ENCODE measurements around the gene SLC22A23.
"Not testable (repeated sequence)": the region's sequence is repeated elsewhere in the genome, so short reads cannot be mapped to it uniquely, and the experiment has no call there.

SLC22A23 gene

DNA sequence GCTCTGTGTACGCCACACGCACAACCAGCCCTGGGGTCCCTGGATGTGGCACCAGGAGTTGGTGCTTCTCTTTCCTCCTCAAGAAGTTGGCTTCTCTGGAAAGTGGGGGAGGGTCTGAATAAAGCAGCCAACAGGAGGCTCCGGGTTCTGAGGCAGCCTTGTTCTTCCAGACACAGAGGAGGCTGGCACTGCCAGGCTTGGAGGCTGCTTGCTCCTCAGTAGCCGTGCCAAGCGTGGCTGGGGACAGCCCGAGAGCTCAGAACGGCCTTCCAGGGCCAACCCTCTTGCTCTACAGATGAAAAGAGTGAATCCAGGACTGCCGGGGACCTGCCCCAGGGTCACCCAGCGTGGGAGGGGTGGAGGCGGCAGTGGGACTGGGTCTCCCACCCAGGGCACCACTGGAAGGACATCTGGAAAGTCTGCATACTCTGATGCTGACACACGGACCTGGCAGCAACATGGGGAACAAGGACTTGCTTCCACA is 70.4 kb downstream of the SLC22A23 start:
- TF ChIP-seq ZNF274 (IDR thresholded peaks at IDR 0.05; ENCODE audit: low read depth, low read length) (no peak), YY1 (IDR thresholded peaks at IDR 0.05; ENCODE audit: insufficient read depth, insufficient read length) (no peak), SUZ12 (IDR thresholded peaks at IDR 0.05; ENCODE audit: extremely low read depth, insufficient read depth, insufficient read length) (no peak)
- Histone ChIP-seq H3K9me3 (ENCODE audit: insufficient read depth, low read length) (no peaks in the 10 kb centered on the region; the same call in 1 of the 2 replicates), H3K36me3 (ENCODE audit: insufficient read depth, insufficient read length, low read length) (no peaks in the 10 kb centered on the region), H3K27me3 (ENCODE audit: insufficient read depth, insufficient read length) (no peaks in the 10 kb centered on the region), H3K4me1 (ENCODE audit: insufficient read depth, insufficient read length) (peaks cover 7% of the 10 kb centered on the region), H3K4me3 (ENCODE audit: insufficient read length, low read depth) (no peak overlapping the region), H3K9ac (ENCODE audit: insufficient read length, low read depth) (no peak overlapping the region)
- no peak for DNase-seq (ENCODE audit: low read depth, low spot score)

DNA sequence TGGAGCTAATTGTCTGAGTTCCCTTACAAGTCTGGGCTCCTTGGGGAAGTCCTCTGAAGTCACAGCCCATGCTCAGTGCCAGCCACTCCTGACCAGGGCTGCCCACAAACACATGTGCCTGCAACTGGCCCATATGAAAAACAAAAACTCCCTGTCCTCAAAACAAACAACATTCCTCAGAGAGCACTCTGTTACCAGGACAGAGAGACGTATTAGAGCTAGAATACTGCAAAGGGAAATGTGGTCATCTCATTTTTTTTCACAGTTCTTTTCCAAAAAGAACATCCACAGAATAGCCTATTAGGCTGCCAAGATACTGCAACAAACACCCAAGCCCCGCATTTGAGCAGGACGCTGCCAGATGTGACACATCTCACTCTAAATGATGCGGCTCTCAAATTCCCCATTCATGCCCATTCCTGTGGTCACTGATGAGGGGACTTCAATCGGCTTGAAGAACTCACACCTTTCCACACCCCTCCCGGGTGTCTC is 71.1 kb downstream of the SLC22A23 start:
- Histone ChIP-seq H3K4me1 (ENCODE audit: insufficient read depth, insufficient read length) (peaks cover 7% of the 10 kb centered on the region), H3K27me3 (ENCODE audit: insufficient read depth, insufficient read length) (no peaks in the 10 kb centered on the region), H3K4me3 (ENCODE audit: insufficient read length, low read depth) (no peak overlapping the region), H3K9ac (ENCODE audit: insufficient read length, low read depth) (no peak overlapping the region), H3K9me3 (ENCODE audit: insufficient read depth, low read length) (no peaks in the 10 kb centered on the region; the same call in 1 of the 2 replicates), H3K36me3 (ENCODE audit: insufficient read depth, insufficient read length, low read length) (no peaks in the 10 kb centered on the region)
- TF ChIP-seq ZNF274 (IDR thresholded peaks at IDR 0.05; ENCODE audit: low read depth, low read length) = no peak
- TF ChIP-seq YY1 (IDR thresholded peaks at IDR 0.05; ENCODE audit: insufficient read depth, insufficient read length) = no peak
- no peak for TF ChIP-seq SUZ12 (IDR thresholded peaks at IDR 0.05; ENCODE audit: extremely low read depth, insufficient read depth, insufficient read length)
- no peak for DNase-seq (ENCODE audit: low read depth, low spot score)

DNA sequence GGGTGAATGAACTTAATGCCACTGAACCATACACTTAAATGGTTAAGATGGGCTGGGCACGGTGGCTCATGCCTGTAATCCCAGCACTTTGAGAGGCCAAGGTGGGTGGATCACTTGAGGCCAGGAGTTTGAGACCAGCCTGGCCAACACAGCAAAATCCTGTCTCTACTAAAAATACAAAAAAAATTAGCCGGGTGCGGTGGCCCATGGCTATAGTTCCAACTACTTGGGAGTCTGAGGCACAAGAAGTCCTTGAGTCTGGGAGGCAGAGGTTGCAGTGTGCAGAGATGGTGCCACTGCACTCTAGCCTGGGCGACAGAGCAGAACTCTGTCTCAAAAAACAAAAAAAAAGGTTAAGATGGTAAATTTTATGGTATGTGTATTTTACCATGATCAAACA is 71.7 kb downstream of the SLC22A23 start:
- not testable (repeated sequence) for H3K9me3 ChIP-seq (ENCODE audit: insufficient read depth, low read length); H3K4me3 ChIP-seq (ENCODE audit: insufficient read length, low read depth); H3K27me3 ChIP-seq (ENCODE audit: insufficient read depth, insufficient read length); H3K4me1 ChIP-seq (ENCODE audit: insufficient read depth, insufficient read length); H3K36me3 ChIP-seq (ENCODE audit: insufficient read depth, insufficient read length, low read length); H3K9ac ChIP-seq (ENCODE audit: insufficient read length, low read depth); DNase-seq (ENCODE audit: low read depth, low spot score)

DNA sequence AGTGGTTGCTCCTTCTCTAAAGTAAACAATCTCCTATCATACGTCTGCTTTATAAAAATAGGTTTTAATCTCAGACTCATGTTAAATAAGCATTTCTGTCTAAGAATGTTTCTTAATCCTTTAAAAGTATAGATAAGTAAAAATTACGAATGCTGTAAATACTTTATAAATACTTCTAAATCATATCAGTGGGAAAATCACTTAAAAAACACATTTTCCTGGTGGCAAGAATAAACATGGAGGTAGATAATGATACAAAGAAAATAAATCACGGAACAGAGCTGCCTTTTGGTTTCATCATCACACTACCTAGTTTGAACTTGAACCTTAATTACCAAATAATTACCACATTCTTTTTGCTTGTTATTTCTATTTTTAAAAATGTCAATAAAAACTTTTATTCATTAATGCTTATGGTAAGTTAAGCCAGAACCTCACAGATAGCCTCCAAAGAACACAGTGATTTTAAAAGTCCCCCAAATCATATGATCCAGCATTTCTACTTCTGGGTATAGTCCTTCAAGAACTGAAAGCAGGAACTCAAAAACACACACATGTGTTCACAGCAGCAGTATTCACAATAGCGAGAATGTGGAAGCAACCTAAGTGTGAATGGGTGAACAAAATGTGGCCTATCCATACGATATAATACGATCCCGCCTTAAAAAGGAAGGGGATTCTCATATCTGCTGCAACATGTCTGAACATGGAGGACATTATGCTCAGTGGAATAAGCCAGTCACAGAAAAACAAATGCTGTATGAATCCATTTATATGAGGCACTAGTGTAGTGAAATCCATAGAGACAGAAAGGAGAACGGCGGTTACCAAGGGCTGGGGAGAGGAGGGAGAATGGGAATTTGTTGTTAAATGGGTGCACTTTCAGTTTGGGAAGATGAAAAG is 72.4 kb downstream of the SLC22A23 start:
- H3K36me3 ChIP-seq (ENCODE audit: insufficient read depth, insufficient read length, low read length) = no peaks in the 10 kb centered on the region
- TF ChIP-seq YY1 (IDR thresholded peaks at IDR 0.05; ENCODE audit: insufficient read depth, insufficient read length) (no peak), SUZ12 (IDR thresholded peaks at IDR 0.05; ENCODE audit: extremely low read depth, insufficient read depth, insufficient read length) (no peak), ZNF274 (IDR thresholded peaks at IDR 0.05; ENCODE audit: low read depth, low read length) (no peak)
- no peaks in the 10 kb centered on the region; the same call in 1 of the 2 replicates for H3K9me3 ChIP-seq (ENCODE audit: insufficient read depth, low read length)
- H3K9ac ChIP-seq (ENCODE audit: insufficient read length, low read depth) = no peak overlapping the region
- peaks cover 7% of the 10 kb centered on the region for H3K4me1 ChIP-seq (ENCODE audit: insufficient read depth, insufficient read length)
- H3K27me3 ChIP-seq (ENCODE audit: insufficient read depth, insufficient read length) = no peaks in the 10 kb centered on the region
- no peak overlapping the region for H3K4me3 ChIP-seq (ENCODE audit: insufficient read length, low read depth)
- DNase-seq (ENCODE audit: low read depth, low spot score) = no peak

DNA sequence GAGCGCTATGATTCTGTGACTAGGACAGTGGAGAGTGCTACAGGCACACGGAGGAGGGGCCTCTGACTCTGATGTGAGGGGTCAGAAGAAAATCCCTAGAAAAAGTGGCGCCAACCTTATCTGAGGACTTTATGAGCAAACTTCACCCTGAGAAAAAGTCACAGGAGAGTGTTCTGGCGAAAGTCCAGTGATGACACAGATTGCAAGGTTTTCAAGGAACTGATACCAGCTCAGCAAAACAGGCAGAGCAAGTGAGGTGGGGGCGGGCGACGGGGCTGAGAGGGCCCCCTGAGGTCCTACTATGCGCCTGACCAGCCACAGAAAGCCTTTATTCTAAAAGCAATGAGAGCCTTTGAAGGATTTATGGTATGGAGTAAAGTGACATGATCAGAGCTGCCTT is 73.3 kb downstream of the SLC22A23 start:
- Histone ChIP-seq H3K9ac (ENCODE audit: insufficient read length, low read depth) (no peak overlapping the region), H3K36me3 (ENCODE audit: insufficient read depth, insufficient read length, low read length) (no peaks in the 10 kb centered on the region)
- DNase-seq (ENCODE audit: low read depth, low spot score) = no peak

DNA sequence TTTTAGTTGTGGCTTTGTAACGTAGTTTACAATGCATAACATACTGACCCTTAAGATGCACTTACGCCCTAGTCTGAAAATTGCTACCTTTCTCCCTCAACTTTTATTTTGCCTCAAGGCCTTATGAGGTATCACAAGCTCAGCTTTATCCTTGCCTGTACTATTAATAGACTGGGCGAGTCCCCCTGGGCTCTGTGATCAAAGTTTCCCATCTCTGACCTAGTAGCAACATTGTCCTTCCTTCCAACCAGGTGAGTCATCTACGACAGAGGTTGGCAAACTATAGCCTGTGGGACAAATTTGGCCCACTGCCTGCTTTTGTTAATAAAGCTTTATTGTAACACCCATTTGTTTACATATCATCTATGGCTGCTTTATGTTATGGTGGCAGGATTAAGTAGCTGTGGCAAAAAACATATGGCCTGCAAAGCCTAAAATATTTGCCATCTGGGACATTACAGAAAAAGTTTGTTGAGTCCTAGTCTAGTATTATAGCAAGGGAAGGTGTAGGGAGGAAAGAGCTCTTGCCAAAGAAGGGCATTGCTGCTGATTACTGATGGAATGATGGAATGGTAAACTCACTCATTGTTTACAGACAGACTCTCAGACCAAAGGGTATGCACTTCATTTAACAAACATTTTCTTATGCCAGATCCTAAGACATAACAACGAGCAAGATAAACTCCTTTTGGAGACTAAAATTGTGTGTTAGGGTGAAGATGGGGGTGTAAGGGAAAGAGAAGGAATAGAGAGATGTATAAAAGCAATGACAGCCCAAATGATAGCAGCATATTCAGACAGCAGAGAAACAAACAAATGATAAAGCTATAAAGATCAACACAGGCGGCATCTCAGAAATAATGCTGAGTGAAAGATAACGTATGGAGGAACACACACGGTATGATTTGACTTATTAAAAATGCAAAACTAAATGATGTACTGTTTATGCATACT is 74.2 kb downstream of the SLC22A23 start:
- peaks cover 7% of the 10 kb centered on the region for H3K4me1 ChIP-seq (ENCODE audit: insufficient read depth, insufficient read length)
- no peak for DNase-seq (ENCODE audit: low read depth, low spot score)
- H3K4me3 ChIP-seq (ENCODE audit: insufficient read length, low read depth) = no peak overlapping the region
- H3K9me3 ChIP-seq (ENCODE audit: insufficient read depth, low read length) = no peaks in the 10 kb centered on the region; the same call in 1 of the 2 replicates
- no peaks in the 10 kb centered on the region for H3K27me3 ChIP-seq (ENCODE audit: insufficient read depth, insufficient read length)
- no peak overlapping the region for H3K9ac ChIP-seq (ENCODE audit: insufficient read length, low read depth)
- TF ChIP-seq ZNF274 (IDR thresholded peaks at IDR 0.05; ENCODE audit: low read depth, low read length) (no peak), YY1 (IDR thresholded peaks at IDR 0.05; ENCODE audit: insufficient read depth, insufficient read length) (no peak), SUZ12 (IDR thresholded peaks at IDR 0.05; ENCODE audit: extremely low read depth, insufficient read depth, insufficient read length) (no peak)
- no peaks in the 10 kb centered on the region for H3K36me3 ChIP-seq (ENCODE audit: insufficient read depth, insufficient read length, low read length)

More for the DNA sequence above, 73.3 kb downstream of the SLC22A23 start:
- Histone ChIP-seq H3K9me3 (ENCODE audit: insufficient read depth, low read length) (no peaks in the 10 kb centered on the region; the same call in 1 of the 2 replicates), H3K4me1 (ENCODE audit: insufficient read depth, insufficient read length) (peaks cover 7% of the 10 kb centered on the region), H3K4me3 (ENCODE audit: insufficient read length, low read depth) (no peak overlapping the region), H3K27me3 (ENCODE audit: insufficient read depth, insufficient read length) (no peaks in the 10 kb centered on the region)
- no peak for TF ChIP-seq SUZ12 (IDR thresholded peaks at IDR 0.05; ENCODE audit: extremely low read depth, insufficient read depth, insufficient read length)
